HG03097 (cell line): ENCODE results near the gene APPL2.
"Not testable (repeated sequence)": the region's sequence is repeated elsewhere in the genome, so short reads cannot be mapped to it uniquely, and the experiment has no call there.

Experiments used
- ATAC-seq: cut with Tn5 transposase; IDR thresholded peaks from one replicate; pipeline ENCODE4 v1.9.1; 2021; ENCODE audit not compliant: unreplicated experiment, low FRiP score

The APPL2 gene

GRCh38 chr12:105257321-105257728 lies 21.4 kb upstream of the APPL2 start:
- no peak for ATAC-seq

- ATAC-seq, result no peak
Observed at GRCh38 chr12:105256921-105257320, 20.9 kb upstream of the APPL2 start.

- not testable (repeated sequence) for ATAC-seq
Observed at GRCh38 chr12:105256431-105256830, 20.5 kb upstream of the APPL2 start.

- ATAC-seq, result no peak
Observed at GRCh38 chr12:105256011-105256410, 20.0 kb upstream of the APPL2 start.

- ATAC-seq, result no peak
Observed at GRCh38 chr12:105253866-105254513, 18.0 kb upstream of the APPL2 start.

- no peak for ATAC-seq
Observed at GRCh38 chr12:105252901-105253300, 16.9 kb upstream of the APPL2 start.

GRCh38 chr12:105245776-105246427 lies 9.9 kb upstream of the APPL2 start:
- not testable (repeated sequence) for ATAC-seq

- no peak for ATAC-seq
Observed at GRCh38 chr12:105245291-105245690, 9.3 kb upstream of the APPL2 start.

GRCh38 chr12:105240228-105240627 lies 4.3 kb upstream of the APPL2 start:
- ATAC-seq, result no peak

GRCh38 chr12:105239304-105239703 lies 3.3 kb upstream of the APPL2 start:
- ATAC-seq, result no peak

GRCh38 chr12:105237666-105238065 lies 1.7 kb upstream of the APPL2 start:
- no peak for ATAC-seq

GRCh38 chr12:105235281-105235731 lies 668 bp downstream of the APPL2 start:
- peak; percentile 14 for ATAC-seq

- ATAC-seq, result no peak
Observed at GRCh38 chr12:105234197-105234596, 1.8 kb downstream of the APPL2 start.

- ATAC-seq, result no peak
Observed at GRCh38 chr12:105233041-105233905, 2.7 kb downstream of the APPL2 start.

- no peak for ATAC-seq
Observed at GRCh38 chr12:105231396-105231795, 4.6 kb downstream of the APPL2 start.

- ATAC-seq, result no peak
Observed at GRCh38 chr12:105229371-105229770, 6.6 kb downstream of the APPL2 start.

- no peak for ATAC-seq
Observed at GRCh38 chr12:105228966-105229365, 7.0 kb downstream of the APPL2 start.

- ATAC-seq, result no peak
Observed at GRCh38 chr12:105228494-105228893, 7.5 kb downstream of the APPL2 start.

- ATAC-seq, result no peak
Observed at GRCh38 chr12:105227879-105228278, 8.1 kb downstream of the APPL2 start.

- peak; percentile 74 for ATAC-seq
Observed at GRCh38 chr12:105226219-105226618, 9.8 kb downstream of the APPL2 start.

GRCh38 chr12:105225505-105226015 lies 10.4 kb downstream of the APPL2 start:
- no peak for ATAC-seq
